A673 (cell line): ENCODE data around the gene TAS1R3.

Experiments
- EZH2 ChIP-seq: fragments of 200-600 bp; sonication (generic); IDR thresholded peaks from 2 replicates; pipeline ENCODE4 v1.6.1; 2017; ENCODE audit warnings: borderline replicate concordance, low read depth, mild to moderate bottlenecking, mixed read lengths, antibody characterized with exemption, low read length; ENCODE audit not compliant: poor library complexity, severe bottlenecking
- TF ChIP-seq, protein P1 (sequence below): fragments of 300-800, 200-600 bp; sonication (generic); conservative IDR thresholded peaks from 2 replicates; pipeline ENCODE4 v1.5.1; 2017; ENCODE audit warnings: low read depth, mild to moderate bottlenecking, antibody characterized with exemption, low read length, moderate library complexity, mixed read lengths

DNA sequence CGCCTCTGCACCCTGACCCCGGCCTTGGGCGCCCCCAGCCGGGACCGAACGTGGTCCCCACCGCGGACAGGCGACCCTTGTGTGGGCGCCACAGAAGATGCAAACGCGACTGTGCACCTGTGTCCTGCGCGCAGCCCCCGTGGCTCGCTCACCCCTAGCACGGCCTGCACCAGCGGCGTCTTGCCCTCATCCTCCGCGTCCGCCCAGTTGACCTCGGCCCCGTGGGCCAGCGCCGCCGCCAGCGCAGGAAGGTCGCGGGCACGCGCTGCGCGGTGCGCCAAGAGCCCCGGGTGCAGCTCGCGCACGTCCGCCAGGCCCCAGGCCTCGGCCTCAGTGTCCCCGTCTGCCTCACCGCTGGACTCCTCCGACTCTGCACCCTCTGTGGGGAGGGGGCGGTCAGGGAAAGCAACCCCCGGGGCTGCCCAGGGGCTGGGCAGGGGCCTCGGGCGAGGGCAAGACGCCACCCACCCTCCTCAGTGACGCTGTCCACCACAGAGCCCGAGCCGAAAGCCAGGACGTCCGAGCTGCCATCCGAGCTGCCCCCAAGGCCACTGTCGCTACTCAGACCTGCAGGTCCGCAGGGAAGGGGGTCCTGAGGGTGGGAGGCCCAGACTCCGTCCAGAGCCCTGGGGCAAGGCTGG is 36.7 kb upstream of the TAS1R3 start:
- TF ChIP-seq, protein P1, sequence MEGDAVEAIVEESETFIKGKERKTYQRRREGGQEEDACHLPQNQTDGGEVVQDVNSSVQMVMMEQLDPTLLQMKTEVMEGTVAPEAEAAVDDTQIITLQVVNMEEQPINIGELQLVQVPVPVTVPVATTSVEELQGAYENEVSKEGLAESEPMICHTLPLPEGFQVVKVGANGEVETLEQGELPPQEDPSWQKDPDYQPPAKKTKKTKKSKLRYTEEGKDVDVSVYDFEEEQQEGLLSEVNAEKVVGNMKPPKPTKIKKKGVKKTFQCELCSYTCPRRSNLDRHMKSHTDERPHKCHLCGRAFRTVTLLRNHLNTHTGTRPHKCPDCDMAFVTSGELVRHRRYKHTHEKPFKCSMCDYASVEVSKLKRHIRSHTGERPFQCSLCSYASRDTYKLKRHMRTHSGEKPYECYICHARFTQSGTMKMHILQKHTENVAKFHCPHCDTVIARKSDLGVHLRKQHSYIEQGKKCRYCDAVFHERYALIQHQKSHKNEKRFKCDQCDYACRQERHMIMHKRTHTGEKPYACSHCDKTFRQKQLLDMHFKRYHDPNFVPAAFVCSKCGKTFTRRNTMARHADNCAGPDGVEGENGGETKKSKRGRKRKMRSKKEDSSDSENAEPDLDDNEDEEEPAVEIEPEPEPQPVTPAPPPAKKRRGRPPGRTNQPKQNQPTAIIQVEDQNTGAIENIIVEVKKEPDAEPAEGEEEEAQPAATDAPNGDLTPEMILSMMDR = no peak
- no peak for TF ChIP-seq EZH2
